Mesodermal cell (in vitro differentiated cells): ENCODE measurements around the gene PSME2.

ENCODE experiments used
- H3K27ac ChIP-seq: 2 replicates; pipeline ENCODE4 v1.7.0; 2013; ENCODE audit warnings: mild to moderate bottlenecking, low read depth, low read length, moderate library complexity; ENCODE audit not compliant: severe bottlenecking
- H3K36me3 ChIP-seq: 2 replicates; pipeline ENCODE4 v1.7.1; 2013; ENCODE audit warnings: mild to moderate bottlenecking, low read length, moderate library complexity; ENCODE audit not compliant: control insufficient read depth, insufficient read depth
- H3K4me1 ChIP-seq: one replicate; pipeline ENCODE4 v1.7.1; 2013; ENCODE audit warnings: mild to moderate bottlenecking, low read length; ENCODE audit not compliant: insufficient read depth, control insufficient read depth, poor library complexity, severe bottlenecking
- H3K4me3 ChIP-seq: 2 replicates; pipeline ENCODE4 v1.7.0; 2013; ENCODE audit warnings: low read length, control low read depth, mild to moderate bottlenecking; ENCODE audit not compliant: insufficient read depth, poor library complexity, severe bottlenecking; ENCODE audit errors: extremely low read depth
- H3K9me3 ChIP-seq: 2 replicates; pipeline ENCODE4 v1.7.1; 2013; ENCODE audit warnings: mild to moderate bottlenecking, low read length, moderate library complexity; ENCODE audit not compliant: control insufficient read depth
- WGBS, 2 experiments: methylation state at CpG; one replicate each; pipeline ENCODE4 v1.1.5; 2013; ENCODE audit warnings: missing lambda C conversion rate in 2 of 2; ENCODE audit not compliant: insufficient coverage in 2 of 2; 5-methylcytosine and 5-hydroxymethylcytosine counted together

PSME2 gene

DNA sequence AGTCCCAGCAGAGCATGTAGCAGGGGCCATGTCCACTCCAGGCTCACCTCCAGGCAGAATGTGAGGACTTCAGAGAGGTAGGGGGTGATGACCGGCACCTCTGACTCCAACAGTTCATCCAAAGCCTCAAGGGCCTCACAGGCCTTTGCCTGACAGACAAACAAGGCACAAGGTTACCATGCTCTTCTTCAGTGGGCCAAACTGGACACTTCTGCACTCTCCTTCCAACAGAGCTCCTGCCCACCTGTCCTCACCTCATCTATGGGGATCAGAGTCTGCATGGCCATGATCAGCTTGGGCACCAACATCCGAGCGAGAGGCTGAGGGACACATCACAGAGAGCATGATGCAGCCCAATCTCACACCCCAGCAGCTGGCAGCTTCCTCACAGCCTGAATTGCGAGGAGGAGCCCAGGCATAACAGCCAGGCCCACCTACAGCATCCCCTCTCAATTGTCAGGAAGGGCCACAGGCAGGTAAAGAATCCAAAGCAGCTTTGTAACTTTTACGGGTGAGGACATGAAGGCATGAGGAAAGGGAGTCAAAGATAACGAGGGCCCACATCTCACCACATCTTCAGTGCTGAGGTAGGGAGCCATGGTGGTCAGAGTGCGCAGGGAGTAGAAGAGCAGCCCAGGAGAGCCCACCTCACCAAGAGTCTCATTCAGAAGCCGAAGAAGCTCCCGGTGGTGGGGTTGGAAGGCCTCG lies 40.6 kb upstream of the PSME2 start:
- H3K4me3 ChIP-seq, result peak overlapping the region; percentile 67
- no peak overlapping the region for H3K27ac ChIP-seq
- no peaks in the 10 kb centered on the region for H3K9me3 ChIP-seq
- peaks cover 8% of the 10 kb centered on the region for H3K4me1 ChIP-seq
- H3K36me3 ChIP-seq, result peaks cover 68% of the 10 kb centered on the region
- WGBS, 2 experiments, result 100% methylated on average over 4 to 7 of the region's 10 CpGs

DNA sequence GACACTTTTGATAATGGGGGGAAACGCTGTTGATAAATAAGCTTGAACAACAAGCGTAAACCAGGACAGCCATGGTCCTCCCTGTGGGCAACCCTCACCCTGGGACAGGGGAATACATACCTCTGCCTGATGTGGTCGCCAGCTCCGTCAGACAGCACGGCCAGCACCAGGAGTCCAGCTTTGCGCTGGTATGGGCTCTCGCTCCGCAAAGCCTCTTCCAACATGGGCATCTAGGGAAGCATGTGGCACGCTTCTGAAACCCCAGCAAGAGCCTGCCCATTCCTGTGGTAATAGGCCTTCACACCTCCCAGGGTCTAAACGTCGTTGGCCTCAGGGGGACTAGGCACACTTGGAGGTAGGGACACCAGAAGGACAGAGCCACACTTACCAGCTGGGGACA lies 39.3 kb upstream of the PSME2 start:
- Histone ChIP-seq H3K27ac (no peak overlapping the region), H3K4me1 (peaks cover 8% of the 10 kb centered on the region), H3K9me3 (no peaks in the 10 kb centered on the region), H3K36me3 (peaks cover 65% of the 10 kb centered on the region), H3K4me3 (no peak overlapping the region)
- 95 to 96% methylated on average over 10 to 11 of the region's 11 CpGs for WGBS, 2 experiments

DNA sequence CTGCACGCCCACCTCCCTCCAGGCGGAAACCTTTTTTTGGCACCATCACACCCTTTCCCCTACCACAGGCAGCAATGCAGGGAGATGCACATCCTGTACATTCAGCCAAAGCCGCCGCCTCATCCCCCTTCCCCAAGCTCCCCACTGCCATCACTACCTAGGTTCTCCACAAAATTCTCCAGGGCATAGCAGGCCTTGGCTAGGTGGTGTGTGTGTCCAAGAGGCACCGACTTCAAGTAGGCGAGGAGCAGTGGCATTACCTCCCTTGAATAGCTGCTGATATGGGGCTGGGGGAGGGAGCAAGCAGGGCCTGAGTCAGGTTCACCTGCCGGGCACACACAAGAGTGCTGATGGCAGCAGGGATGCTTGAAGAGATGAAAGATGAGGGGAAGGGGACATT lies 38.6 kb upstream of the PSME2 start:
- peaks cover 66% of the 10 kb centered on the region for H3K36me3 ChIP-seq
- 96% methylated on average over 5 of the region's 7 CpGs for WGBS, 2 experiments
- H3K27ac ChIP-seq, result no peak overlapping the region
- H3K9me3 ChIP-seq, result no peaks in the 10 kb centered on the region
- H3K4me3 ChIP-seq, result no peak overlapping the region
- H3K4me1 ChIP-seq, result peaks cover 8% of the 10 kb centered on the region

DNA sequence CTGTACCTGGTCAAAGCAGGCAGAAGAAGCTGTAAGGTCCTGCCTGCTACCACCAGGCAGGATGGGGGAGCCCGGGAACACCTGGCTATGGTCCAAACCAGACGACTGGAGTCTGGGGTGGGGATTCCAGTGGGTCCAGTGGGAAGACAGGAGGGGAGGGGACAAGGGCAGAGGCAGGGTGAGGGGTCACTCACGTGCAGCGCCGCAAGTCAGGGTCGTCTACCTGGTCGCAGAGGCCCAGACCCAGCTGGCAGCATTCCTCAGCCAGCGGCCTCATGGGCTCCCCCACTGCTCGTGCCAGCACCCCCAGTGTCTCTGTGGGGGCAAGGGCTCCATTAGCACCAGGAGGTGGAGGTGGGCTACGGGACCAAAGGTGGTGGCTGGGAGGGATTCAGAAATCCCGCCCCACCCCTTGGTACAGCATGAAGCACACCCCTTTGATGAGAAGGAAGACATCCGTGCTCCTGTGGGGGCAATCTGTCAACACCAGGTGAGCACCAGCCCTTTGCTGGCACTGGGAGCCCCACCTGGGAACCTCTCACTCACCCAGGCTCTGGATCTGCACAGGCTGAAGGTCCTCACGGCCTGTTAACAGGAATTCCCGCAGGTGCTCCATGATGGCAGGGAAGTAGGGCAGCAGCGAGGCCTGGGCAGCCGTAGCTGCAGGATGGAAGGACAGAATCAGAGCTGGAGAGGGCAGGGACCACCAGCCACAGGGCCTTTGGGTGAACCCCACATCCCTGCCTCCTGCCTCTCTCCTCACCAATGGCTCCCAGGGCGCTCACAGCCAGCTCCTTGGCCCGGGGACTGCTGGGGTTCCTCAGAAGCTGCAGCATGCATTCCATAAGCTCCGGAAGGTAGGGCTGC lies 37.9 kb upstream of the PSME2 start:
- no peak overlapping the region for H3K4me3 ChIP-seq
- WGBS, 2 experiments, result 97 to 98% methylated on average over 11 to 19 of the region's 19 CpGs
- no peaks in the 10 kb centered on the region for H3K9me3 ChIP-seq
- no peak overlapping the region for H3K27ac ChIP-seq
- H3K4me1 ChIP-seq, result peaks cover 8% of the 10 kb centered on the region
- H3K36me3 ChIP-seq, result peaks cover 73% of the 10 kb centered on the region

DNA sequence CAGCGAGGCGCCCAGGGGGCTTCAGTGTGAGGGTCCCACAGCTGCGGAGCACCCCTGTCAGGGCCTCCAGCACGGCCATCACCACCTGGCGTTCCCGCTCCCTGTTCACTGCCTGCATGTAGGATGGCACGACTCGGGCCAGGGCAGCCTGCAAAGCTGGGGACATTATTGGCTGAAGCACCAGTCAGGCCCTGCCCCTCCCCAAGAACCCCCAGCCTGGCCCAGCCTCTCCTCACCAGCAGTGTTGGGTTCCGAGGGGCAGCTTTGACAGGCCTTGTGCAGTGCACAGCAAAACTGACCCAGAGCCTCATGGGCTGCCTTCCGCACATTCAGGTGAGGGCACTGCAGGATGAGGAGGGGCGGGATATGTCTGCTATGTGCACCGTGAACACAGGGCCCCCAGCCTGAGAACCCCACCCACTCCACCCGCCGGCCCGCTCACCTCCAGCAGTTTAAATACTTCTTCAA lies 36.6 kb upstream of the PSME2 start:
- peaks cover 82% of the 10 kb centered on the region for H3K36me3 ChIP-seq
- no peaks in the 10 kb centered on the region for H3K9me3 ChIP-seq
- 97 to 100% methylated on average over 8 to 12 of the region's 15 CpGs for WGBS, 2 experiments
- H3K4me1 ChIP-seq, result peaks cover 8% of the 10 kb centered on the region
- no peak overlapping the region for H3K4me3 ChIP-seq
- no peak overlapping the region for H3K27ac ChIP-seq

DNA sequence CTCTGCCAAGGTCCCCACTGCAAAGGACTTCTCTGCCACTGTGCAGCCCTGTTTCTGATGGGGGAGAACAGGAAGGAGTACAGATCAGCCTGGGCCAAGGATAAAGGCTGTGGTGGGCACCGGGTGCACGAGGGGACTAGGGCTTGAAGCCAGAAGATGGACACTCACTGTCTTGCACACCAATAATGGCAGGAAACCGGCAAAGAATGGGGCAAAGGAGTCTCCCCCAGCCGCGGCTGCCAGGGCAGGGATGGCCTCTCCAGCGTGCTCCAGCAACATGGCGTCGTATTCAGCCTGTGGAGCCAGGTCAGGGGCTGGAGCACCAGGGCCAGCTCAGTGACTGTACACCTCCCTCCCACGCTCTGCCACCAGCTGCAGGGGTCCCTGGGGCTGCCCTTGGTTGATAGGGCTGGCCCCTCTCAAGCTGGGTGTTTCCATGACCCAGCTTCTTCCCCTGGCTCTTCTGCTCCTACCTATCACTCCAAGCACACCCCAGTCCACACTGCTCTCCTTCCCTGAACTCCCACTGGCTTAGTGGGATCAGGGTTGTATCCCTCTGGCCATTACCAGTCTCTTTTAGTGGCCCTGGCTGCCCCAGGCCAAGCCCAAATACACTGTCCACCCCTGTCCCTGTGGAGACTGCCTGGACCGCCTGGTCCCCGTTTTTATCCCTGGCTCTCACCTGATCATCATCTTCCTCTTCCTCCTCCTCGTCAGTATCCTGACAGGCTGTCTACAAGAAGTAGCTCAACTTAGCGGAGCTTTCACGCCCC lies 35.9 kb upstream of the PSME2 start:
- Histone ChIP-seq H3K4me1 (peaks cover under 1% of the 10 kb centered on the region), H3K9me3 (no peaks in the 10 kb centered on the region), H3K4me3 (no peak overlapping the region), H3K27ac (no peak overlapping the region), H3K36me3 (peaks cover 85% of the 10 kb centered on the region)
- WGBS, 2 experiments, result 93 to 96% methylated on average over 11 to 14 of the region's 14 CpGs

DNA sequence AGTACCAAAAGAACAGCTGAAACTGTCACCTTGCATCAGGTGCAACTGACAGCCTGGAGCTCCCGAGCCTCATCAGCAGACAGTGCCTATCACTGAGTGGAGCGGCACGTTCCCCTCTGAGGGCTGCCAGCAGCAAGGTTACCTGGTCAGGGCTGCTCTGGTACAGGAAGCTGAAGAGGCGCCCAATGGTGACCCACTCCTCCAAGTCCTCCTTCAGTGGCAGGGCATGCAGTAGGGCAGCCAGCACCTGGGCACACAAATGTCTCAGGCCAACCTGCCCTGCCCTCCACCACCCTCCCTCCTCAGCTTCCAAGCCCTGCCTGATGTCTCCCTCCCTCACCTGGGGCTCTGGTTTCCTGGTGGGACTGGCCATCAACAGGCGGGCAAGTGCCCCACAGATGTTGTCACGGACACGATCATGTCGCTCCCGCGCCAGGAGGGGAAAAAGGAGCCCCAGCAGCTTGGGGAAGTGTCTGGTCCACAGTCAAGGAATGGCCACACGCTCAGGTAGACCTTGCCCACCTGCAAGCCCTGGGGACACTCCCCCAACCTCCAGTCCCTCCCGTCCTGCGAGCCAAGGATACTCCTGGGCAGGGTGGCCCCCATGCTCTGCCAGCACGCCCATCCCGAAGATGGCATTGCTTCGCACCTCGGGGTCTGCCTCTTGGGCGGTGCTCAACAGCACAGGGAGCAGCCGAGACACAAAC lies 35.1 kb upstream of the PSME2 start:
- no peak overlapping the region for H3K27ac ChIP-seq
- no peaks in the 10 kb centered on the region for H3K9me3 ChIP-seq
- H3K36me3 ChIP-seq, result peaks cover 84% of the 10 kb centered on the region
- H3K4me1 ChIP-seq, result no peaks in the 10 kb centered on the region
- H3K4me3 ChIP-seq, result no peak overlapping the region
- WGBS, 2 experiments, result 93 to 95% methylated on average over 18 to 19 of the region's 19 CpGs

DNA sequence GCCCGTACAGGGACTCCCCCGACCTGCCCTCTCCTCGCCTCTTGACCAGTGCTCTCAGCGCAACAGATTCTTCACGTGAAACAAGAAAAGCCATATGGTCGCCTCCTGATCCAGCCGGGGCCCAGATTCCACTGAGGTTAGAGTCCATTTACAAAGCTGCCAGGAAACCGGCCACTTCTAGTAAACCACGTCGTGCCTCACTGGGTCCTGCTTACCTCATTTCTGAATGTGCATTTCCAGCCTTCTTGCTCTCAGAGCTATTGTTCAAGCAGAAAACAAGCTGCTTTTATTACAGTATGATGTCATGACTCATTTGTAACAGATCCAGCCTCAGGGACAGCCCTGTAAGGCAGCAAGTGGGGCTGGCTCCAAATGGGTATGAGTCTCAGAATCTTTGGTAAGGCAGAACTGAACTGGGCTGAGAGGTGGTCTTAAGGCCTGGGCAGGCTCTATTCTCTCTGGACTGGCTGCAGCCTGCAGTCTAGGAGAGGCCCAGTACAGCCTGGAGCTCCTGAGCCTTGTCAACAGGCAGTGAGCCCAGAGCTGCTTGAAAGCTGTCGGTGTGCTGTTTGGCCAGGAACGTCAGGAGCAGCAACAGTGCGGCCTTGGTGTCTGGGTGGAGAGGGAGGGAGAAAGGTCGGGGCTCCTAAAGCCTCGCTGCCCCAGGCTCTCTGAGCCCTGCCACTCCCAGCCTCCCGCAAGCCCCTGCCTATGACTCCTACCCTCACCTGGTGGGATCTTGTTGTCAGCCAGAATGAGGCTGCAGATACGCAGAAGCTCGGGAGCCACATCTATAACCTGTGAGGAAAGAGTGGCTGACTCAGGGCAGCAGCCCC lies 33.8 kb upstream of the PSME2 start:
- H3K9me3 ChIP-seq, result no peaks in the 10 kb centered on the region
- 87 to 90% methylated on average over 14 to 16 of the region's 18 CpGs for WGBS, 2 experiments
- H3K27ac ChIP-seq, result peak overlapping the region; percentile 29
- H3K4me3 ChIP-seq, result no peak overlapping the region
- no peaks in the 10 kb centered on the region for H3K4me1 ChIP-seq
- H3K36me3 ChIP-seq, result peaks cover 71% of the 10 kb centered on the region

DNA sequence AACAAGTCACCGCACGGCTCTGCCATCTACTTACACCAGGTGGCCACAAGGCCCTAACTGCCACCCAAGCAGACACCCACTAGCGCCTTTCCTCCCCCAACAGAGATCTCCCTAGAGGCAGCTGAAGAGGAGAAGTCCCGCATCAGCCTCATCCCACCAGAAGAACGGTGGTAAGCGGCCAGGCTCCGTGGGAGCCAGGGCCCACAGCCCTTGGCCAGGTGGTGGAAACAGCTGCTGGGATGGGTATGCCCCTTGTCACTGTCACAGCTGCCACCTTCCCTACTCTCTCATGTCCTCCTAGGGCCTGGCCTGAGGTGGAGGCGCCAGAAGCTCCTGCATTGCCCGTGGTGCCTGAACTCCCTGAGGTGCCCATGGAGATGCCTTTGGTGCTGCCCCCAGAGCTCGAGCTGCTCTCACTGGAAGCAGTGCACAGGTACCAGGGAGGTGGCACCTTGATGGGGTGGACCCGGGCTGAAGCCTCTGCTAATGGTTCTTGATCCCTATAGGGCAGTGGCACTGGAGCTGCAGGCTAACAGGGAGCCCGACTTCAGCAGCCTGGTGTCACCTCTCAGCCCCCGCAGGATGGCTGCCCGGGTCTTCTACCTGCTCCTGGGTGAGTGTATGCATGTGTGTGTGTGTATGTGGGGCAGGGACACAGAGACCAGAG lies 33.0 kb upstream of the PSME2 start:
- Histone ChIP-seq H3K9me3 (no peaks in the 10 kb centered on the region), H3K4me3 (no peak overlapping the region), H3K27ac (no peak overlapping the region), H3K36me3 (peaks cover 63% of the 10 kb centered on the region), H3K4me1 (no peaks in the 10 kb centered on the region)
- WGBS, 2 experiments, result 95 to 97% methylated on average over 5 to 9 of the region's 14 CpGs
